ENCODE measurements around the gene NCOA4. TPM values are rescaled to one million over a fixed set of nuclear protein-coding genes. Genes with fewer than 3 reads are reported as not detected.
A peak's percentile ranks its signal among the peaks of the same experiment; 100 is the strongest.

NCOA4 gene
- 72.3 to 74.1 TPM (median 72.6 TPM) in 3 replicates for total RNA-seq

DNA sequence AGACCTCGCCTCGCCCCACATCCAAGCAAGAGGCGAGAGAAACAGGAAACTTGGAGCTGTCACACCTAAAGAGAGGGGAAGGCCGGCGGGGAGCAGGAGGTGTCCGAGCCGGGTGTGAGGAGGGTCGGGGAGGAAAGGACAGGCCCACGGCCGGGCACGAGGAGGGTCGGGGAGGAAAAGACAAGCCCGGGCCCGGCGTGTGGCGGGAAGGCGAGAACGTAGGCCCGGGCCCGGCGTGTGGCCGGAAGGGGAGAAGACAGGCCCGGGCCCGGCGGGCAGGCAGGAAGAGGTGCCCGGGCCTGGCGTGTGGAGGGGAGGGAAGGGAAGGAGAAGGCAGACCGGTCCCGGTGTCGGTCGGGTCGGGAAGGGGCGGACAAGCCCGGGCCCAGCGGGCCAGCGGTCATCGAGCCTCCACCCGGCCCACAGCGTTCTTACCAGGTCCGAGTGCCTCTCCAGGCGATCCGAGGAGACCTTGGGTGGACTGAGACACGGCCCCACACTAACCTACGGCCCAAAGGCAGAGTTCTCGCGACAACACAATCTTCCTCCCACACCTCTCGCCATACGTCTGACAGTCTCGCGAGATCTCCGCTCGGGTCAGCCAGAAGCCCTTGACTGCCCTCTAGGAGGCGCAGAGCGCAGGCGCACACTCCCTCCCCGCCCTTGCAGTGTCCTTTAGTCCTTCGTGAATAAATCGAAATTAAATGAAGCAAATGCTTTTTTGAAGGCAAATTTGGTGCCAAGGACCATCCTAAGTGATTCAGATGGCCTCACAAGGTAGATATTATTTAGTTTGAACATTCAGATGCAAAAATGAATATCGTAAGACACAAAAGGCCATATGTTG is at the start of gene NCOA4:
TSS of gene NCOA4 (minus strand) at position 533 of the 847 bp plus-strand sequence. CDS start 13,943 bp downstream, outside the sequence.
- Mint-ChIP-seq H3K4me1 (peaks cover 22% of the 10 kb centered on the region), H3K36me3 (no peaks in the 10 kb centered on the region), H3K9me3 (no peaks in the 10 kb centered on the region), H3K4me3 (peak within 1 kb of the TSS; percentile 92), H3K27ac (peak within 1 kb of the TSS; percentile 95), H3K27me3 (ENCODE audit: low read depth) (no peaks in the 10 kb centered on the region)
- peak; percentile 95 to 96 for DNase-seq (ENCODE audit: low spot score in 2 of 2, unreplicated experiment in 2 of 2)
- TF ChIP-seq CTCF (IDR thresholded peaks at IDR 0.05; ENCODE audit: unreplicated experiment), result peak; percentile 58

DNA sequence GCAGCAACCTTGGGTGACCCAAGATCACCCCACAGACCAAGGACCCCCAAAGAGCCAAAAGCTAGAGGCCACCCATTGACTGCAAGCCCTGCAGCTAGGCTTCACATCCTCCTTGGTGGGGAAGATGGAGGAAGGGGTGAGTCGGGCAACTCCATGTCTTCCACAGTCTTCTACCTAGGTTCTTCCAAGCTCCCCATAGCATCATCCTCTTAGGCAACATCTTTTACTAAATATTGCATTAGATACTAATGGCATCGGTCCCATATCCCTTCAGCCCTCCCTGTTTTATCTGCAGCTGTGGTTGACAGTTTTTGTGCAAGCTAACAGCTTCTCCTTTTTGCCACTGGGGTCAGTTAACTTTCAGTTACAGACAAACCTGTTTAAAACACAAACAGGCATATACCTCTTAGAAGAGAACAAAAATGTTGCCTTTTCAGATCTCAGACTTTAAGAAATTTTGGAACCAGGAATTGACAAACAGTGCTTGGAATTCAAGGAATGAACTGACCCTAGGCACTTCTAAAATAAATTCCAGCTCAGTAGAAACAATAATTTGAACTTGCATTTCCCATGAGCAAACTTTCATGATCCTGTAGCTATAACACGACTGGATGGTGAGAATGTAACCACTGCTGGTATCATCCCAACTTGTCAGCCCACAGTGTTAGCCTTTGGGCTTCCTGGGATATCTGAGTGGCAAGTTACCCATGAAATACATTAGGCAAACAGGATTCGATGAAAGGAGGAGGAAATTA is 49.6 kb upstream of the NCOA4 start:
- H3K9me3 Mint-ChIP-seq, result peaks cover 13% of the 10 kb centered on the region
- H3K27me3 Mint-ChIP-seq (ENCODE audit: low read depth), result no peaks in the 10 kb centered on the region
- no peak overlapping the region for H3K4me3 Mint-ChIP-seq
- no peak for DNase-seq (ENCODE audit: low spot score in 2 of 2, unreplicated experiment in 2 of 2)
- H3K27ac Mint-ChIP-seq, result no peak overlapping the region
- H3K36me3 Mint-ChIP-seq, result no peaks in the 10 kb centered on the region
- no peaks in the 10 kb centered on the region for H3K4me1 Mint-ChIP-seq
- TF ChIP-seq CTCF (IDR thresholded peaks at IDR 0.05; ENCODE audit: unreplicated experiment), result no peak

GRCh38 chr10:46077731-46078413 is 47.4 kb upstream of the NCOA4 start:
- DNase-seq (ENCODE audit: low spot score in 2 of 2, unreplicated experiment in 2 of 2), result no peak
- no peaks in the 10 kb centered on the region for H3K36me3 Mint-ChIP-seq
- no peaks in the 10 kb centered on the region for H3K27me3 Mint-ChIP-seq (ENCODE audit: low read depth)
- H3K9me3 Mint-ChIP-seq, result peaks cover 16% of the 10 kb centered on the region
- H3K4me1 Mint-ChIP-seq, result no peaks in the 10 kb centered on the region
- no peak for TF ChIP-seq CTCF (IDR thresholded peaks at IDR 0.05; ENCODE audit: unreplicated experiment)
- H3K27ac Mint-ChIP-seq, result no peak overlapping the region
- no peak overlapping the region for H3K4me3 Mint-ChIP-seq

- Mint-ChIP-seq H3K27me3 (ENCODE audit: low read depth) (no peaks in the 10 kb centered on the region), H3K27ac (no peak overlapping the region), H3K9me3 (peaks cover 9% of the 10 kb centered on the region), H3K4me3 (no peak overlapping the region), H3K4me1 (no peaks in the 10 kb centered on the region), H3K36me3 (no peaks in the 10 kb centered on the region)
- no peak for TF ChIP-seq CTCF (IDR thresholded peaks at IDR 0.05; ENCODE audit: unreplicated experiment)
- no peak for DNase-seq (ENCODE audit: low spot score in 2 of 2, unreplicated experiment in 2 of 2)
These were observed 46.7 kb upstream of the NCOA4 start for GRCh38 chr10:46077141-46077554.

DNA sequence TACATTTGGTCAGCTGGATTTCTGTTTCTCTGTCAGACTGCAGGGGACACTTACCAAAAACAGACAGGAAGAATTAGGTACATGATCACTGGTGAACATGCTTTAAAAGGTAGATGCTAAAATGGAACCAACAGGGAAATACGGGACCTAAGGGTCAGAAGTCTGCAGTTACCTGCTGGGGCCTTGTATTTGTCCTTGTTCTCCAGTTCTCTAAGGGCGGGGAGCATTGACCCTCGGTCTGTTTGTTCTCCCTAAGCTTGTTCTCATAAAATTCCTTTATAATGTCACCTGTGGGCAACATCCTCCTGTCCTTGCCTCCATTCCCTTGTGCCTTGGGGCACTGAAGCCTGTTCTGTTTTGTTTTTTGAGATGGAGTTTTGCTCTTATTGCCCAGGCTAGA is 45.4 kb upstream of the NCOA4 start:
- Mint-ChIP-seq H3K27ac (no peak overlapping the region), H3K27me3 (ENCODE audit: low read depth) (no peaks in the 10 kb centered on the region), H3K4me3 (no peak overlapping the region), H3K9me3 (peaks cover 4% of the 10 kb centered on the region), H3K36me3 (no peaks in the 10 kb centered on the region), H3K4me1 (no peaks in the 10 kb centered on the region)
- TF ChIP-seq CTCF (IDR thresholded peaks at IDR 0.05; ENCODE audit: unreplicated experiment), result no peak
- no peak for DNase-seq (ENCODE audit: low spot score in 2 of 2, unreplicated experiment in 2 of 2)

Measured in mesothelial cell of epicardium (in vitro differentiated cells).